GM12878 (cell line): Measurements from ENCODE around the gene BRD3. TPM values are rescaled to one million over a fixed set of nuclear protein-coding genes. Genes with fewer than 3 reads are reported as not detected.

Experiments used
- ATAC-seq: fragments of 200-7000 bp; cut with Tn5 transposase; 3 replicates; pipeline ENCODE4 v1.9.1; 2020; ENCODE audit warnings: mild to moderate bottlenecking, moderate library complexity
- Bru-seq: library from RNA; stranded (reverse); fragments of 400-500 nt; gene quantifications from one replicate; lab custom pipeline; 2021; lab: Mats Ljungman, UMichigan
- BruChase-seq, 2 experiments: library from RNA; stranded (reverse); fragments of 400-500 nt; gene quantifications; one replicate each; lab custom pipeline; 2021; lab: Mats Ljungman, UMichigan
- BruUV-seq: library from RNA; stranded (reverse); fragments of 400-500 nt; replicated peaks from 2 replicates; lab custom pipeline; 2021; lab: Mats Ljungman, UMichigan
- CTCF ChIA-PET: fragments of 300-600 bp; sonication (Branson Sonifier 250); formaldehyde crosslinking; extraction: SDS; loops from one replicate; lab custom pipeline; 2021; ENCODE audit warnings: inconsistent platforms; lab: Yijun Ruan, JAX
- POLR2A ChIA-PET: fragments of 350-600 bp; formaldehyde crosslinking; extraction: SDS; loops from one replicate; lab custom pipeline; 2021; ENCODE audit warnings: inconsistent platforms; lab: Charles Lee
- RAD21 ChIA-PET: fragments of 300-600 bp; sonication (Branson Sonifier 250); formaldehyde crosslinking; loops from one replicate; lab custom pipeline; 2023; ENCODE audit warnings: antibody characterized with exemption; ENCODE audit not compliant: unreplicated experiment; lab: Charles Lee
- SMC1A ChIA-PET: fragments of 300-600 bp; sonication (Branson Sonifier 250); formaldehyde crosslinking; loops from one replicate; lab custom pipeline; 2023; ENCODE audit not compliant: unreplicated experiment, uncharacterized antibody; lab: Charles Lee
- DNase-seq: peaks from one replicate; pipeline ENCODE4 v3.0.0-alpha.2; 2011; ENCODE audit warnings: low read depth, low spot score
- FAIRE-seq: peaks from 3 replicates; lab custom pipeline; 2011; peaks lifted over from hg19 to GRCh38; lab: Jason Lieb, UNC
- H2AFZ ChIP-seq: 2 replicates; pipeline ENCODE4 v1.6.0; 2011; ENCODE audit warnings: low read depth, low read length, control low read depth; ENCODE audit not compliant: control insufficient read depth
- H3K27ac ChIP-seq: 2 replicates; pipeline ENCODE4 v1.5.1; 2011; ENCODE audit warnings: control low read depth; ENCODE audit not compliant: control insufficient read depth, insufficient read depth
- H3K27me3 ChIP-seq, 2 experiments: replicated peaks in 1 of 2; 2 replicates each; pipeline versions ENCODE4 v1.6.0 to v1.6.1; 2011; ENCODE audit warnings: low read length in 1 of 2; ENCODE audit not compliant: control insufficient read depth in 2 of 2, insufficient read depth in 2 of 2
- H3K36me3 ChIP-seq, 2 experiments: 2 replicates each; pipeline ENCODE4 v1.5.1; 2011; ENCODE audit warnings: low read length in 1 of 2; ENCODE audit not compliant: control insufficient read depth in 2 of 2, insufficient read depth in 2 of 2
- H3K4me1 ChIP-seq: 2 replicates; pipeline ENCODE4 v1.6.1; 2011; ENCODE audit warnings: mild to moderate bottlenecking, low read length, moderate library complexity, mixed read lengths; ENCODE audit not compliant: control insufficient read depth, insufficient read depth
- H3K4me2 ChIP-seq: 2 replicates; pipeline ENCODE4 v1.6.0; 2011; ENCODE audit warnings: control low read depth; ENCODE audit not compliant: control insufficient read depth, insufficient read depth
- H3K4me3 ChIP-seq: fragments of 200-600 bp; sonication (generic); 2 replicates; pipeline ENCODE4 v1.5.1; 2016
- H3K79me2 ChIP-seq: 2 replicates; pipeline ENCODE4 v1.6.0; 2011; ENCODE audit warnings: low read length; ENCODE audit not compliant: control insufficient read depth, insufficient read depth
- H3K9ac ChIP-seq: 2 replicates; pipeline ENCODE4 v1.8.0; 2011; ENCODE audit warnings: low read length, control low read depth, mixed read lengths; ENCODE audit not compliant: control insufficient read depth, insufficient read depth
- H3K9me3 ChIP-seq: replicated peaks from 3 replicates; pipeline ENCODE4 v1.5.1; 2011; ENCODE audit warnings: mild to moderate bottlenecking, low read length; ENCODE audit not compliant: control insufficient read depth, insufficient read depth
- H4K20me1 ChIP-seq: 2 replicates; pipeline ENCODE4 v1.6.0; 2011; ENCODE audit not compliant: control insufficient read depth, insufficient read depth
- GATAD2B ChIP-seq: fragments of 450-650 bp; conservative IDR thresholded peaks from 2 replicates; pipeline ENCODE4 v1.6.1; 2017; ENCODE audit warnings: low read depth, mild to moderate bottlenecking, moderate library complexity
- HCFC1 ChIP-seq: fragments of 150-350 bp; IDR thresholded peaks from 2 replicates; pipeline ENCODE4 v1.6.1; 2014; ENCODE audit warnings: low read length
- IKZF1 ChIP-seq: fragments of 450-650 bp; conservative IDR thresholded peaks from 2 replicates; pipeline ENCODE4 v1.6.1; 2017; ENCODE audit warnings: antibody characterized with exemption, mild to moderate bottlenecking
- MTA3 ChIP-seq: IDR thresholded peaks from 2 replicates; pipeline ENCODE4 v1.6.1; 2012; ENCODE audit warnings: low read length, inconsistent platforms, borderline replicate concordance
- RELA ChIP-seq: fragments of 450-650 bp; IDR thresholded peaks from 2 replicates; pipeline ENCODE4 v1.8.0; 2014; ENCODE audit warnings: borderline replicate concordance; ENCODE audit not compliant: partially characterized antibody
- SMARCA5 ChIP-seq: fragments of 450-650 bp; IDR thresholded peaks from 2 replicates; pipeline ENCODE4 v1.6.1; 2017; ENCODE audit warnings: mild to moderate bottlenecking
- USF2 ChIP-seq: IDR thresholded peaks from 2 replicates; pipeline ENCODE4 v1.6.1; 2011; ENCODE audit warnings: low read depth, low read length, improper control_type of control experiment, borderline replicate concordance
- ZBTB33 ChIP-seq: fragments of 450-650 bp; IDR thresholded peaks from 2 replicates; pipeline ENCODE4 v1.6.1; 2017; ENCODE audit warnings: mild to moderate bottlenecking
- ZNF217 ChIP-seq: fragments of 450-650 bp; IDR thresholded peaks from 2 replicates; pipeline ENCODE4 v1.6.1; 2017; ENCODE audit warnings: antibody characterized with exemption, mild to moderate bottlenecking
- ZNF24 ChIP-seq: fragments of 450-650 bp; IDR thresholded peaks from 2 replicates; pipeline ENCODE4 v1.6.1; 2017; ENCODE audit warnings: antibody characterized with exemption, mild to moderate bottlenecking
- ZNF687 ChIP-seq: fragments of 450-650 bp; IDR thresholded peaks from 2 replicates; pipeline ENCODE4 v1.6.1; 2017; ENCODE audit warnings: mild to moderate bottlenecking, moderate library complexity
- WGBS: methylation state at CpG from one replicate; pipeline ENCODE4 v1.1.6; 2016; ENCODE audit warnings: low lambda C conversion rate; ENCODE audit not compliant: insufficient replicate concordance, insufficient coverage; ENCODE audit errors: missing lambda C conversion rate; 5-methylcytosine and 5-hydroxymethylcytosine counted together
- in situ Hi-C: fragments of 300-500 bp; cut with MboI; formaldehyde crosslinking; loops from 9 replicates; pipeline ENCODE4 v1.14.3; 2018; ENCODE audit warnings: mixed read lengths
- intact Hi-C: fragments of 100-400 bp; cut with micrococcal nuclease; formaldehyde crosslinking; loops from one replicate; pipeline ENCODE4 v1.14.2; 2022; ENCODE audit not compliant: unreplicated experiment
- long read RNA-seq, 2 experiments: library from polyadenylated mRNA; unstranded; transcript quantifications; one replicate each; pipeline ENCODE4 v2.0.0, GENCODE V29; 2019 to 2020
- polyA minus RNA-seq, 3 experiments: library from RNA; depleted of rRNA, polyadenylated mRNA; stranded (reverse); fragments of >200 nt; gene quantifications; 2 replicates each; pipeline ENCODE4 v1.2.3, GENCODE V29; 2011
- polyA plus RNA-seq, 11 experiments: library from polyadenylated mRNA; depleted of rRNA in 4 of 11; unstranded in 6 of 11; stranded (reverse) in 5 of 11; fragments of >200 nt; fragmentation: Nextera tagmentation in 4 of 11; fragmentation: Illumina TruSeq in 1 of 11; extraction: Ambion mirVana in 4 of 11; extraction: Trizol in 1 of 11; gene quantifications; 1 replicate in 1 of 11; 2 replicates in 10 of 11; pipeline versions ENCODE4 v1.2.1 to v1.2.3, GENCODE V29; 2011 to 2016; ENCODE audit warnings: inconsistent platforms in 2 of 11, missing spikeins in 2 of 11, low read depth in 1 of 11
- total RNA-seq, 4 experiments: library from RNA; depleted of rRNA in 3 of 4; stranded (reverse); fragments of >200 nt in 3 of 4; fragmentation: Illumina TruSeq in 1 of 4; extraction: Trizol in 1 of 4; gene quantifications; 2 replicates each; pipeline versions ENCODE4 v1.2.1 to v1.2.3, GENCODE V29; 2013 to 2021

Gene BRD3
- total RNA-seq (2013; cell fraction: nucleolus; rRNA removed) = 11.8 and 13.2 TPM in 2 replicates
- 4.0 and 4.6 TPM in 2 replicates for total RNA-seq (2014; rRNA removed)
- total RNA-seq (2014; rRNA removed; fragmentation: Illumina TruSeq; extraction: Trizol) = 1.8 and 2.0 TPM in 2 replicates
- total RNA-seq (2021) = 20.8 and 26.3 TPM in 2 replicates
- polyA plus RNA-seq (2011; ENCODE audit: low read depth) = 2.5 TPM
- polyA plus RNA-seq (2011; rRNA removed) = 2.5 and 3.2 TPM in 2 replicates
- polyA plus RNA-seq (2011; cell fraction: cytosol; rRNA removed) = 3.0 and 3.5 TPM in 2 replicates
- polyA plus RNA-seq (2011; cell fraction: nucleus; rRNA removed) = 13.2 and 14.5 TPM in 2 replicates
- polyA plus RNA-seq (2012) = 6.4 and 6.8 TPM in 2 replicates
- 4.1 and 5.1 TPM in 2 replicates for polyA plus RNA-seq (2014; fragmentation: Illumina TruSeq; extraction: Trizol)
- 1 to 10 TPM in 1 of 2 experiments, under 1 TPM in 1; 0.53 to 1.1 TPM for polyA plus RNA-seq (2014; fragmentation: Nextera tagmentation; extraction: Ambion mirVana)
- 8.6 and 9.5 TPM in 2 replicates for polyA plus RNA-seq (2014; rRNA removed)
- polyA plus RNA-seq (2016; fragmentation: Nextera tagmentation; extraction: Ambion mirVana) = 10 to 100 TPM; 17.2 to 19.0 TPM
- 3.1 and 6.9 TPM in 2 replicates for polyA minus RNA-seq (2011; rRNA and poly(A)+ RNA removed)
- 4.4 and 15.3 TPM in 2 replicates for polyA minus RNA-seq (2011; cell fraction: cytosol; rRNA and poly(A)+ RNA removed)
- polyA minus RNA-seq (2011; cell fraction: nucleus; rRNA and poly(A)+ RNA removed) = 6.2 and 10.4 TPM in 2 replicates
- Bru-seq, nascent RNA = percentile 62 among the genes with signal in this experiment
- percentile 70 among the genes with signal in this experiment for BruChase-seq, experiment 1, labeled RNA remaining after a 6-hour chase
- percentile 70 among the genes with signal in this experiment for BruChase-seq, experiment 2, labeled RNA remaining after a 2-hour chase
- long read RNA-seq, experiment 1, full-length matches to known transcripts = 5 of 35 reads
- long read RNA-seq, experiment 1, partial matches to known transcripts = 5 of 35 reads
- long read RNA-seq, experiment 1, other reads (novel, unspliced or antisense) = 25 of 35 reads
- long read RNA-seq, experiment 2, partial matches to known transcripts = 6 of 20 reads
- long read RNA-seq, experiment 2, other reads (novel, unspliced or antisense) = 14 of 20 reads

GRCh38 chr9:134067904-134068743 is at the start of gene BRD3:
TSS of gene BRD3 (minus strand) at chr9:134068026. CDS start at chr9:134053477, 14,549 bp downstream.
- peak within 1 kb of the TSS; percentile 93 for H3K4me3 ChIP-seq
- H3K36me3 ChIP-seq = no peaks in the 10 kb centered on the region
- peak within 1 kb of the TSS; percentile 94 for H3K9ac ChIP-seq
- DNase-seq = peak; percentile 17
- no TSS peak for BruUV-seq
- POLR2A ChIA-PET = interaction anchor here (1.0 kb wide), 1 partner anchor 646 kb away, joined by 3 read pairs; no protein-coding TSS in a partner anchor
- in situ Hi-C loops = no loop called here
- ATAC-seq = peak; percentile 86
- H3K4me1 ChIP-seq = 0 out of 2 replicates have a peak, but pooled peaks cover 3% of the 10 kb centered on the region
- RAD21 ChIA-PET = no interaction called here
- H4K20me1 ChIP-seq = peaks cover 5% of the 10 kb centered on the region
- SMC1A ChIA-PET = interaction anchor here (0.7 kb wide), 1 partner anchor 73 kb away, joined by 3 read pairs; no protein-coding TSS in a partner anchor
- H3K79me2 ChIP-seq = peaks cover 28% of the 10 kb centered on the region
- H3K9me3 ChIP-seq = no peaks in the 10 kb centered on the region
- no peak for FAIRE-seq
- peak within 1 kb of the TSS; percentile 83 for H3K4me2 ChIP-seq
- H3K27ac ChIP-seq = peak within 1 kb of the TSS; percentile 82
- peak within 1 kb of the TSS; percentile 92 for H2AFZ ChIP-seq
- CTCF ChIA-PET = interaction anchor here (0.9 to 1.0 kb wide), 2 partner anchors 68 to 75 kb away, joined by 4 read pairs; partner anchors contain the start of gene WDR5
- under 1% methylated on average over 53 of the region's 131 CpGs for WGBS
- H3K27me3 ChIP-seq = peaks cover 3% of the 10 kb centered on the region in 2 experiments; a peak in 2 of 4 replicates
- intact Hi-C loops = no loop called here
- TF ChIP-seq ZNF24 = 0 out of 2 replicates have a peak, but pooled peaks have one; percentile 33
- TF ChIP-seq ZBTB33 = no peak
- peak; percentile 87 for TF ChIP-seq HCFC1
- peak; percentile 70 for TF ChIP-seq SMARCA5
- TF ChIP-seq GATAD2B = peak; percentile 90; the same call in 1 of the 2 replicates
- TF ChIP-seq USF2 = no peak
- 0 out of 2 replicates have a peak, but pooled peaks have one; percentile 45 for TF ChIP-seq ZNF217
- TF ChIP-seq RELA = peak; percentile 7
- TF ChIP-seq MTA3 = no peak
- peak; percentile 79 for TF ChIP-seq IKZF1
- TF ChIP-seq ZNF687 = 0 out of 2 replicates have a peak, but pooled peaks have one; percentile 16
